ENCODE measurements around the gene ZFHX2.

The ZFHX2 gene

DNA sequence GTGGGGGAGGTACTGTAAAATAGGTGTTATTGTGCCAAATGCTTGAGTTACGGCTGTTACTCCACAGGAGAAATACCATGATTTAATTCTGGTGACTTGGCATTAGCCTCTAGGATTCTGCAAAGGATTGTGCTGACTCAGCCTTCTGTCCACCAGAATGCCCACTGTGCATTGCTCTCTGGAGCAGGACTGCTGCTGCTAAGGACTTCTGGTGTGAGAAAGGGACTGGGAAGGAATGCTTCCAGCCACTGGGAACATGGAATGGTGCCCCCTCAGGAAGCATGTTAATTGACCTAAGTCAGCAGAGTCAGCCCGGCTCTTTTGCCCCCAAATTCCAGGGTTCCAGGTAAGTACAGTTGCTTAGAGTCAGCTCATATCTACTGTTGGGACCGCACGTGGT lies 32.9 kb downstream of the ZFHX2 start:
- no peak for DNase-seq (ENCODE audit: low spot score)

DNA sequence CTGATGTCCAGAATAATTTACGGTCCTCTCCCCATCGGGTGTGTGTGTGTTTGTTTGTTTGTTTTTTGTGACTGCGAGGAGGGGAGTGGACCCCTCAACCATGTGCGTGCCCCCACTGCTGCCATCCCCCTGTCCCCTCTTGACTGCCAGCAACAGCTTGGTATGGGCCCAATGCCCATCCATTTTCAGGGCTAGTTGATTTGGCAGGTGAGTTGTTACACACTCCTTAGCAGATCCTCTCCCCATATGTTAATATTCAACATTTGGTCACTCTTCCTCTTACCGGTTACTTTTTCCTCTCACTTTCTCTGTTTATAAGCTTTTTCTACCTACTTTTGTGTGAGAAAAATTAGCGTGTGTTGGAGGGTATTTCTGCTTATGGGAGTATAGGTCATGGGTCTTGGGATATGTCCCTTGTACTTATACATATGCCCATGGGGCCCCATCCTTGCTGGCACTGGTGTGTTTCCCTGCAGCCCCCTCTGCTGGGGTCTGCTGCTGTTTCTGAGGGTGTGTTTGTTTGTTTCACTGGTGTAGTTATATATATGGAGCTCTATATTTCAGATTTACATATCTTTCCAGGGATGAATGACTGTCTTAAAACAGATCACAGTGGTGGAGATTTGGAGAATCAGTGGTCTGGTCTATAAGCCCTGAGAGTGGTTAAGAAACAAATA lies 33.8 kb downstream of the ZFHX2 start:
- no peak for DNase-seq (ENCODE audit: low spot score)

GRCh38 chr14:23514644-23514957 lies 37.0 kb downstream of the ZFHX2 start:
- DNase-seq (ENCODE audit: low spot score): no peak

DNA sequence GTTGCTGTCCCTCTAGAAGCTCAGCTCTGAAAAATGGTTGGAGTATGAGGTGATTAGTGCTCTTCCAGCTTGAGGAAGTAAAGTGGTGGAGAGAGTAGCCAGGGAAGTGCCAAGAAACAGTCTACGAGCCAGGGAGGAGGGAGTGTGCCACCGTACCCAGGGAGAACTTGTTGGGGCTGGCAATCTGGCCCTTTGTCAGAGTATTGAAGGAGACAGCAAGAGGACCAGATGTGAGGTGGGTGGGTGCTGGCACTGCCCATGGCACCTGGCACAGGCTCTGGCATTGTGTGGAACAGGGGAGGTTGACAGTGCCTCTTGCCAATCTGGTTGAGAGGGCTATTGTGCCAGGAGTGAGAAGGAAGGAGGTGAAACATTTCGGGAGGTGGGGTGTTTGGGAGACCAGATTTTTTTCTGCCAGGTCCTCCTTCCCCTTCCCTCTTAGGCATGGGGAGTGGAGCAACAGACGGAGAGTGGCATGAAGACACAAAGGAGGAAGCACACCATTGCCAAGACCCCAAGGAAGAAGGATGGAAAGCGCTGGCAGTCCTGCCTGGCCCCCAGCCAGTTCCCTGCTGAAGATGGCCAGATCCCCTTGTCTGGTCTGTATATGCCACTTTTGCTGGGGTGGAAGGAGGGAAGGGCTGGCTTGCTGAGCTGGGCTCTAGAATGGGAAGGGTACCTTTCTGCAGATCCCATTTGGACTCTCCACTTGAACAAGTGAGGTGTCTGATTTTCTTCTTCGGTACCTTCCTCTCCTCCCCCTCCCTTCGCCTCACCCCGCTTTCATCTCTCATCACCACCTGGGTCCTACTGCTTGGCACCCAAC lies 37.5 kb downstream of the ZFHX2 start:
- DNase-seq (ENCODE audit: low spot score): peak; percentile 73

DNA sequence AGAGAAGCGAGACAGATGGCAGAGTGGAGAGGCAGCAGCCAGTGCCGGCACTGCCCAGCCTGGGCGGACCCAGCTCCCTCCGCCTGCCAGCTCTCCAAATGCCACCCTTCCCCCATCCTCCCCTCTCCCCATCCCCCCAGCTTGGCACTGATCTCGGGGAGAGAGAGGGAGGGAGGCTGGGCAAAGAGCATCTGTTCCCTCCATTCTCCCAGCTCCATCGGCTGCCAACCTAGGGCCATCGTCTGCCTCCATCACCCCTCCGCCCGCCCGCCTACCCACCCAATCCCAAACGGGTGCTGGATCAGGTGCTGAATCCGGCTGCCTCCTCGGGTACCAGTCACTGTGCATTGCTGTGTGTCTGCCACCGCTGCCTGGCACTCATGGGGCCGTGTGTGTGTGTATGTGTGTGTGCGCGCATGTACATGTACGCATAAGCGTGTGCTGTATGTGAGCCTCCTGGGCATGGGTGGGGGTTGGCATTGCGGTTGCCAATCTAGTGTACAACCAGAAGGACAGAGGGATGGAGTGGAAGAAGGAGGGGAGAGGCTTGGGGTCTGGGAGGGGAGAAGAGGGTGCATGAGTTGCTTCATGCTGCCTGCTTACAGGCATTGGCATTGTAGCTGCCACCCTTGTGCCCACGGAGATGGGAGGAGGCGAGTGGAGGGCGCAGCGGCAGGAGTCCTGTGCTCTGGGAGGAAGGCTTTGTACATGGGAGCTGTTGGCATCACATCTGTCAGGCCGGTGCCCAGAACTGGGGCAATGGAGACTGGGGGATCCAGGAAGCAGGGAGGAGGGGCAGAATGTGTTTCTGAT lies 38.4 kb downstream of the ZFHX2 start:
- DNase-seq (ENCODE audit: low spot score): peak; percentile 95

- DNase-seq (ENCODE audit: low spot score): peak; percentile 43
Observed at GRCh38 chr14:23512156-23512555, 39.4 kb downstream of the ZFHX2 start.

DNA sequence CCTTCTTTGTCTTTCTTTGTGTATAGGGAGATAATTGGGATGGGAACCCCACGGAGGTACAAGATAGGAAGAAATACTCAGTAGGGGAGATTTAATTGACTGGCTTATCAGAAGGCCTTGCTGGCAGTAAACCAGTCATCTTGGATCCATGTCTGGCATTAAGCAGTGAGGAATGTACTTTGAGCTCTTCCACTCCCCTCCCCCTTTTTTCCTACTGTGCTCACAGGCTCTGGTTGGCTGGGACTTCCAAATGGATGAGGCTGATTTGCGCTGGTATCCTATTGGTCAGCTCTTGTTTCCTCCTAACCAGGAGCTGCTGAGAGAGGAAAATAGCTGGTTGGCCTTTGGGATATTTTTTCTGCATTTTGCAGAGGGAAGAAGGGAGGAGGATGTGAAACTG lies 57.3 kb downstream of the ZFHX2 start:
- DNase-seq (ENCODE audit: low spot score): no peak

- no peak for DNase-seq (ENCODE audit: low spot score)
Observed at GRCh38 chr14:23492618-23493272, 58.8 kb downstream of the ZFHX2 start.

DNA sequence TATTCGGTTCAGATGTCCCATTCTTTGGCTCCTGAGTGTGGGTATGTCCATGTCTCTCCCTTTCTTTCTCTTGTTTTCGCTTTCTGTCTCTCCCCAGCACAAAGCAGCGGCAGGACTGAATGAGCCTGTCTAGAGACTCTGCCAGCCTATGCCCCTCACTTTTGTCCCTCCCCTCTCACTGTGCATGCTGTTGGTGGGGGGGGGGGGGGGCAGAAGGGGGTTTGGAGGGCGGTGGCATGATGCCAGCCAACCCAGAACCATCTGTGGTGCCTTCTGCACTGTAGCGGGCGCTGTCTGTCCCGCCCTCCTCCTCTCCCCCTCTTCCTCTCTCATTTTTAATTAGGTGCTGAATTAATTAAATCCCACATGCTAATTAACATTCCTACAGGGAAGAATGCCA lies 64.3 kb downstream of the ZFHX2 start:
- peak; percentile 57 for DNase-seq (ENCODE audit: low spot score)

- no peak for DNase-seq (ENCODE audit: low spot score)
Observed at GRCh38 chr14:23486036-23486435, 65.5 kb downstream of the ZFHX2 start.

- DNase-seq (ENCODE audit: low spot score): no peak
Observed at GRCh38 chr14:23485326-23485725, 66.2 kb downstream of the ZFHX2 start.

- peak; percentile 84 for DNase-seq (ENCODE audit: low spot score)
Observed at GRCh38 chr14:23483236-23483854, 68.2 kb downstream of the ZFHX2 start.

DNA sequence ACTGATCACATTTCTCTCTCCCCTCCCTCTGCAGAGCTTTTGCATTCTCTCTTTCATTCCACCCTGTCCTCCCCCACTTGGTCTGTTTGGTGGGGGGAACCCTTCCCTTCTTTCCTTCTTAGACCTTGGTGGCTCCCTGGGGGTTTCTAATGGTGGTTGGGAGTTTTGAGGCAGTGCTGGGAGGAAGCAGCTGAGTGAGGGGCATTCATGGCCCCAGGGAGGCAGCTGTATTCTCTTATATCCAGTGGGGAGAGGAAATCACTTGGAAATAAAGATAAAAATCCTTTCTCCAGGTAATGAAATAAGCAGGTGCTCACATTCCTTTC lies 68.8 kb downstream of the ZFHX2 start:
- DNase-seq (ENCODE audit: low spot score): no peak

DNA sequence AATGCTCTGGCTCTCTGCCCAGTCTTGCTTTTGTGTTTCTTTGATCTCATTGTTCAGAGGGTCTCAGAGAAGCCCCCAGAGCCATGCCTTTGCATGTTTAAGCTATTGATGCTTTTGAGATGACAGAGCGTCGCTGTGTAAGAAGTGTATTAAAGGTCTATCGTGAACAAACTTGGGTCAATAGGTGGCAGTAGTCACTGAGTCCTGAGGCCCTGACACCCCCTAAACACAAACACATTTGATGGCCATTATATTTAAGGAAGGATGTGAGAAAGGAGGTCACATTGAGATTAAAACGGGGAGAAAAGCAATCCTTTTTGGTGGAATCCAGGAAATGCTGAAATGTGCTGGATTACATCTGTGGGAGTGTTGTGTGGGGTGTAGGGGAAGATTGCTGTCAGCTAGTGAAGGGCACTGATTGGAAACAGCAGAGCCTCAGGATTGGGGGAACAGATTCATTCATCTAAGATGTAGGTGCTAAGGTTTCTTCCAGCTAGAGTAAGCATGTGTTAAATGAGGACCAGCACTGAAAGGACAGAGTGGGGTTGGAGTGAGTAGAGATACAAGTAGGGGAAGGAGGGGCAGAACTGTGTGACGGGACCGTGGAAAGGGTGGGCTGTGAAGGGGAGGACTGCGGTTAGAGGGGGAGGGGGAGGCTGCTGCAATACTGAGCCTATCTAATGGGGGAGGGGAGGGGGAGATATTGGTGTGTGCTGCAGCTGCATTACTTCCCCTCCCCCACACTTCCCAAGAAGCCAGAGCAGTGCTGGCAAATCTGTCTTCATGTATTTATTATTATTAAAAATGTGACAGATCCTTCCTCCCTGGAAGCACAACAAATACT lies 69.4 kb downstream of the ZFHX2 start:
- no peak for DNase-seq (ENCODE audit: low spot score)

GRCh38 chr14:23481362-23481970 lies 70.1 kb downstream of the ZFHX2 start:
- DNase-seq (ENCODE audit: low spot score): no peak

DNA sequence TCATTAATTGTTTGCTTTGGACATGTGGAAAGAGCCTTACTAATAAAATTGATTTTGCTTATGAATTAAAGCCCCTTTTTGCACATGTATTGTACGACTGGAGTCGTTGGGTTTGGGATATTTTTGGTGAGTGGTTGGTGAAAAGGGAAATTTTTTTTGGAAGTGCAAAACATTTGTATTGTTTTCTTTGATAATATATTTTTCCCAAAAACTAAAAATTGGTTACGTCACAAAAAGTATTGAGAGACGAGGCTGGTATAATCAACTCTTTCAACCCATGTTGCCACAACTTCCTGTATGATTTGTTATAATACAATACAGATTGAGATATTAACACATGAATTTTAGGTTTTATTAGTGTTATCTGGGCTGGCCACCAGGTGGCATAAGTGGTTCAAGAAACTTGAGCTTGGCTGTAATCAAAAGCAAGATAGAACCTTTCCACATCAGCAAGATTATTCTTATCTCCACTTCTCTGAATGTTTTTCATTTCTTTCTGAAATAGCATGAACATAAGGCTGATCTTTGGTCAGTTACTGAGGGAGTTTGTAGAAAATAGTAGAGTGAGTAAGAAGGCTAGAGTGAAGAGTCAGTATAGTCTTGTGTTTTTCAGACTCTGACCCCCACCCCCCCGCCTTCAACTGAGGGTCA lies 73.3 kb downstream of the ZFHX2 start:
- DNase-seq (ENCODE audit: low spot score): peak; percentile 62

DNA sequence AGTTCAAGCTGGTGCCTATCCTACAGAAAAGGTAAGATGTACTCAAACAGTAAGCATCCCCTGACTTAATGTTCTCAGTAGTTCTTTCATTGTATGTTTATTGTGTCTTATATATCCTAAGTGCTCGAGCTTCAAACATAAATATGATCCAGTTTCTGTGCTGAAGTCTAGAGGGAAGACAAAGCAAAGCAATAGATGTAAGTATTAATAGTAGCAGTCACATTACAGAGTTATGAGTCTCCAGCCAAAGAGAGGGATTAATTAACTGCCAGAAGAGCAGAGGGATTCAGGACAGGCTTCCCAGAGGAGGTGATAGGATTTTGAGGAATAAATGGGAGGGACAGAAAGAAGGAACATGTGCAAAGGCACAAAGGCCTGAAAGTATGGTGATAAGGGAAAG lies 80.6 kb downstream of the ZFHX2 start:
- no peak for DNase-seq (ENCODE audit: low spot score)
